Activated CD8-positive, alpha-beta memory T cell treated with anti-CD3 and anti-CD28 coated beads, Interleukin-2, amount 50 U/mL, for 24 hours (primary cell): Measurements from ENCODE around the gene TMEM269.
"Not testable (repeated sequence)": the region's sequence is repeated elsewhere in the genome, so short reads cannot be mapped to it uniquely, and the experiment has no call there.

Experiments used
- DNase-seq: peaks from one replicate; pipeline ENCODE4 v3.0.0-alpha.2; 2020; ENCODE audit errors: extremely low read depth

The TMEM269 gene

DNA sequence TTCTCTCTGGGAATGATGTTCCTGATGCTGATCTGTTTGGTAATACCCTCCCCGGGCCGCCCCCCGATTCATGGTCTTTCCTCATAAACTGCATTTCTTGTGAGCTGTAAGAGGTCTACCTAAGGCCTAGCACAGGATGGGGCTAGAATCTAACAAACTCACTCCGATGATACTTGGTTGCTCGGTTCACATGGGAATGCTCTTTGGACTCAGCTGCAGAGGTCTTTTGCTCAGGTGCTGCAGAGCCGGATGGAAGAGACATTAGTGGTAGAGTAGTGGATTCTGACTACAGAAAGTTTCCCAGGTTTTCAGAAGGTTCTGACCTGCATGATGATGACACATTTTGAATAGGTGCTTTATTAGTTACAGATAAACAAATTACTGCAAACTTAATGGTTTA lies 8.3 kb upstream of the TMEM269 start:
- DNase-seq: no peak

DNA sequence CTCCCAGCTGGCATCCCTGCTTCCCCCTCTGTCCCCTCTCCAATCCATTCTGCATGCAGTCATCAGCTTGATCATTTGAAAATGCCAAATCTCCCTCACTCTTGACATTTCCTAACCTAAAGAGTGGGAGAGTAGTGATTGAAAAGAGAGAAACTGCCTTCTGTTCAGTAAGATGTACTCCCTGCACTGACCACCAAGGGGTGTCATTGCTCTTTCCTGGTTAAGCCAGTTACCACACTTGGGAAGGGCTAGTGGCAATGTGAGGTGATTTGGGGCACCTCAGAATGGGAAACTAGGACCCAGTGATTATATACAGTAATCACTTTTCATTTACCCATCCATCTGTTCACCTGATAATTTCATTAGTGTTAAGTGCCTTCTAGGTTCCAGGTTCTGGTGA lies 6.9 kb upstream of the TMEM269 start:
- no peak for DNase-seq

DNA sequence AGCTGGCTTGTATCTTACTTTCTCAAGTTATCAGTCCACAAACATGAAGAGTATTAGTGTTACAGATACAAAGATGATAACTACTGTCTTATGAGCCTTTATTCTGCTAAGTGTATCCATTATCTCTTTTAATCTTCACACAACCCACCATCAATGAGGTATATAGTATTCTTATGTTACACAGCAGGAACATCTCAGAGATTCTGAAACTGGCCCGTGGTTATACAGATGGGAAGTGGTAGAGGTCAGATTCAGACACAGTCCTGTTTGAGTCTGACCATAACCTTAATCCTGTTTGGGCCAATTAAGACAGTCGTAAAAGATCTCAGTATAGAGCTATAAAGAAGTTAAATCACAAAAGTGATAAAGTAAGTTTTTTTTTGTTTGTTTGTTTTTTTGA lies 5.1 kb upstream of the TMEM269 start:
- DNase-seq: no peak

DNA sequence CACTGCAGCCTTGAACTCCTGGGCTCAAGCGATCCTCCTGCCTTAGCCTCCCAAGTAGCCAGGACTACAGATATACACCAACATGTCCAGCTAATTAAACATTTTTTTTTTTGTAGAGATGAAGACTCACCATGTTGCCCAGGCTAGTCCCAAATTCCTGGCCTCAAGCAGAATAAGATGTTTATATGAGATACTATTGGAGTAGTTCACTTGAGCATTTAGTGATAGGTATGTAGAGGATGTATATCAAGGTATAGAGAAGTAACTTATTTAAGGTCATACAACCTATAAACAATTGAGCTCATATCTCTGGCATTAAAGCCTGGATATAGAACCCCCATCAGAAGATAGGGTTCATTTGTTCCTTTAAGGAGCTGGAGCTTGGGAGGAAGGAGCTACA lies 4.6 kb upstream of the TMEM269 start:
- no peak for DNase-seq

DNA sequence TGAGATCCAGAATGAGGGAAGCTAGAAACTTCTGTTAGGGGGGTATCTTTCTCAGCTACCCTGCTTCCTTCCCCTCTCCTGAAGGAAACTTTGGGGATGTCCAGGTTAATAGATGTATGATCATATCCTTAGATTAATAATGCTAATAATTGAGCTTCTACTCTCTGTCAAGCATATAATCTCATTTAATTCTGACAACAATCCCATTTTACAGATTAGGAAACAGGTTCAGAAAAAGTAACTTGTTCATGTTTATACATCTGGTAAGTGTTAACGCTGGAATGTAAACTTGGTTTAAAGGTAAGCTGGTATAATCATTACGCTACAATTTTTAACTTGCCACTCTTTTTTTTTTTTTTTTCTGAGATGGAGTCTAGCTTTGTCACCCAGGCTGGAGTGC lies 1.7 kb upstream of the TMEM269 start:
- DNase-seq: no peak

DNA sequence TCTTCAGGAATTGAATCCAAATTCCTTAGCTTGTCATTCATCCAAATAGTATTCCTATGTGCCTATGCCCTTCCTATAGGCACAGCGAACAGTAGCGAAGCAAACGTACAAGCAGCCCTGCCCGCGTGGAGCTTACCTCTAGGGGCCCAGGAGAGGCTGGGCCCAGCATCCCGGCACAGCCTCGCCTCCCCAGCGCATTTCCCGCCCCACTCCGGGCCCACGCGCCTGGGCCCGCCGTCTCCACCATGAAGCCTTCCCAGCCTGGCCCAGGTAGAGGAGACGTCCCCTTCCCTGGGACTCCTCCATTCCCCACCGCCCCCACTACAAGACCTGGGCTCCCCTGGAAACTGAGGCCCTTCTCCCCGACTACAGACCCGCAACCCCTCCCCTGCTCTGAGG lies 245 bp upstream of the TMEM269 start:
- DNase-seq: no peak

DNA sequence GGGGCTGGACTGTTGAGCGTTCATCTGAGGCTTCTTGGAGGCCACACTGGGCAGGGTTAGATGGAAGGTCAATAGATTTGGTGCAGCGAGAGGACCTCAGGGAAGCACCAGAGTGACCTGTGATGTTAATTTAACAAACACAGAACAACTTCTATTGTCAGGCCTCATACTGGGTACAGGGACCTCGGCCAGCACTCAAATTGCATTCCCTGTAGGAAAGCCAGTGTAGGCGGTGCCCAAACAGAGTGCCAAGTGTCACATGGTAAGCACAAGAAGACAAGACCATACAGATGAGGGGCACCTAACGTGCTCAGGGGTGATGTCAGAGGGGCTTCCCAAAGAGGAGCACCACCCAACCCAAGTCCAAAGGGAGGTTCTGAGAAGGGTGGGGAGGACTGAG lies 1.3 kb downstream of the TMEM269 start:
- no peak for DNase-seq

DNA sequence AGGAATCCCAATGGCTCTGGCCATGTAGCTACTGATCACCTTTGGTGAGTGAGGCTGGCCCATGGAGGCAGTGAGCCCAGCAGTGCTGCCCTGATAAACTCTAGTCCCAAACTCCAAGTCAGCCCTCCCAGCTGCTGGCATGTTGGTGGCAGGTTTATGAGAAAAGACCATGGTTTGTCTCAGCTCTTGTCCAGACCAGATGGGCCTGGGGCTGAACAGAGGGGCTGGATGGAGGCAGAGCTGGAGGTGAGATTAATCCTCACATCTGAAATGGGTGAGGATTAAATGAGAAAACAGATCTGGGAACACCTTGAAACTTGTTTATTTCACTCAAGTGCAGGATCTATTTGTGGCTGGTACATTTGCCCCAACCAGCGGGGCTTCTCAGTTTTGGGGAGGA lies 3.2 kb downstream of the TMEM269 start:
- no peak for DNase-seq

DNA sequence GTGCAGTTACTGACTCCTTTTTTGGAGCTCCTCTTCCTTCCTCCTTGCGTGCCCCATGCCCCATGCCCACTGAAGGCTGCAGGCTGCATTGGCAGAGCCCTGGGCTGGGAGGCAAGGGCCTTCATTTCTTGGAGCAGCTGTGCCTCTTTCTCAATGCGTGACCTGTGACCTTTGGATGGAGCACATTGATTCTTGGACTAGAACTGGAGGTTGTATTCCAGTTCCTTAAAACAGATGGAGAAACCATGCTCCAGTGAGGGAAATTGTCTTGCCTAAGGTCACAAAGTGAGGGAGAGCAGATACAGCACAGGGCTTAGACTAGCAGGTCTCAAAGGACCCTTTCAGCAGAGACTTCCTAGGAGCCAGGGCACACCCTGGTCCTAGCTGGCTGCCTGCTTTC lies 9.0 kb downstream of the TMEM269 start:
- no peak for DNase-seq

DNA sequence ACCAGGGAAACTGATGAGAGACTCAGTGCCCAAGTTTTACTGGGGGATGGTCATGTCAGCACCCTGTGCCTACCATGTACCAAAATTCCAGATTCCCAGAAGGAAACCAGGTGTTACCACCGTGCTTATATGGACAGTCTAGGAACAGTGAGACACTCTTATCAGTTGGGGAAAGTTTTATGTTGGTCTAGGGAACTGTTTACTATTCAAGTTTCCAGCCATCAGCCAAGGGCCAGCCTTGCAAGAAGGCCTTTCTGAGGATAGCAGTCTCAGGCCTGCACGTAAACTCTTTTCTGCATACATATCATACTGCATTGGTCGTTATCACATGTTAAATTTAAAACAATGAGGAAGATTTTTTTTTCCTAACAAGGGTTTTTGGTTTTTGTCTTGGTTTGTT lies 12.6 kb downstream of the TMEM269 start:
- DNase-seq: no peak

DNA sequence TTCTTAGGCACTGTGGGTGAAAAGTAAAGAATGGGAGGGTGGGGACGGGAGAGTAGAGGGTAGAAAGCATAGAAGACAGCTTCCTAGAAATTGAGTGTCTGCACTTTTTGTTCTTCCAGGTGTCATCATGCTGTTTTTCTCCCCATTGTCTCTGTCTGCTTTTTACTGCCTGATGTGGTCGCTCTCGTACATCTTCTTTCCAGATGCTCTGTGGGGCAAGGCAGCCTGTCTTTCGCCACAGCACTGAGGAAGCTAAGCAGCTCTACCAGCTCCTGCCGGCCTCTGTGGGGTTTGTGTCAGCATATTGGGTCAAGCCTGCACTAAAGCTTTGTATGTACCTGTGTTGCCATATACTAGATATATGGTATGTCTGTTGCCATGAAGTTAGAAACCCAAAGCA lies 13.2 kb downstream of the TMEM269 start:
- DNase-seq: no peak

DNA sequence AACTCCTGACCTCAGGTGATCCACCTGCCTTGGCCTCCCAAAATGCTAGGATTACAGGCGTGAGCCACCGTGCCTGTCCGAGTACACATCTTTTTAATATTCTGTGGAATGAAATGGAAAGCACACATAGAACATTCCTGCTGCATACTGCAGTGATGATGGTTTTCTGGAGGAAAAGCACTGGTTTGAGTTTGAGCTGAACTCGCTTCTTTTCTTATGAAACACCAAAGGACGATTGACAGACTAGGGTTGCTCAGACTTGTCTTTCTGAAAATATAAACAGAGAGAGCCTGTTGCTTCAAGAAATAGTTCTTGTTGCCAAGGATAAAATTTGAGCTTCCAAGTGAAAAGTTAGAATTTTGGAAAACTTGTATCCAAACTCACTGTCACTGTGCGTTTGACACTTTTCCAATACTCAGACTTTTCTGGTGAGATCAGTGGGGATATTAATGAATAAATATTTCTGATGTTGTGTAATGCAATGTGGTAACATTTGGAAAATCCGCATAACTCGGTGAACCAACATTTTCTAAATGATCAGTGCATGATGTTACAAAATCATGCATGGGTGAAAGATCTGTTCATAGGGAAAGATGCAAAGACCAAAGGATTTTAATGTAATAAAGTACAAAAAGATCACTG lies 17.2 kb downstream of the TMEM269 start:
- DNase-seq: no peak

DNA sequence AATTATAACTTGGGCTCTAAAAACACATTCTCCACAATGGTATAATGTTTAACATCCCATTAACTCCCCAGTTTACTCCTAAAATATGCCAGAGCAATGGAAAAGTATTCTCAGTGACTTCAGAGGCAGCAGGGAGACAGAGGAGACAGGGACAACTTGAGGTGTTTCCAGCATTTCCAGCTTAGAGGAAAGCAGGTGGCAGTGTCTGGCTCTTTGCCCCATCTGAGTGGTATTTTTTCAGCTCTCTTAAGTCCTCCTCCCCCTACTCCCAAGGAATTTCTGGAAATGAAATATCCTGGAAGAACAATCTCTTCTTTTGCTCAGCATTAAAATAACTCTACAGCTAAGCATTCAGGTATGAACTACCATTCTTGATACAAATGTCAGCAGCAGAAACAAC lies 21.4 kb downstream of the TMEM269 start:
- DNase-seq: no peak

DNA sequence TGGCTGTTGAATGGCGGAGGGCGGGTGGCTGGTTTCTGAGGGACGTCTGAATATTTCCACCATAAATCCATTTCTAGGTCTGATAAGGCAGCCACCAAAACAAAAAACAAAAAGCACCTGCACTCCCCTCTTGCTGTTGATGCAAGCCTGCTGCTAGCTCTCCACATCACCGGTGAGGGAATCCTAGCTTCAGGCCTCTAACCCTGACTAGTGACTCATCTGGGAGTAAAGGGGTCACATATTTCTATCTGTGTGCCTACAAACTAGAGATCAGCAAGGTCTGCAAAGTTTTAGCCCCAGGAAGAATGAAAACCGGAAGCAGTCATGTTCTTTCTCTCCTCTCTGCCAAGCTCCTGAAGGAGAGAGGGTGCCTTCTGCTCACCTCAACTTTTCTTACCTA lies 21.8 kb downstream of the TMEM269 start:
- DNase-seq: no peak

DNA sequence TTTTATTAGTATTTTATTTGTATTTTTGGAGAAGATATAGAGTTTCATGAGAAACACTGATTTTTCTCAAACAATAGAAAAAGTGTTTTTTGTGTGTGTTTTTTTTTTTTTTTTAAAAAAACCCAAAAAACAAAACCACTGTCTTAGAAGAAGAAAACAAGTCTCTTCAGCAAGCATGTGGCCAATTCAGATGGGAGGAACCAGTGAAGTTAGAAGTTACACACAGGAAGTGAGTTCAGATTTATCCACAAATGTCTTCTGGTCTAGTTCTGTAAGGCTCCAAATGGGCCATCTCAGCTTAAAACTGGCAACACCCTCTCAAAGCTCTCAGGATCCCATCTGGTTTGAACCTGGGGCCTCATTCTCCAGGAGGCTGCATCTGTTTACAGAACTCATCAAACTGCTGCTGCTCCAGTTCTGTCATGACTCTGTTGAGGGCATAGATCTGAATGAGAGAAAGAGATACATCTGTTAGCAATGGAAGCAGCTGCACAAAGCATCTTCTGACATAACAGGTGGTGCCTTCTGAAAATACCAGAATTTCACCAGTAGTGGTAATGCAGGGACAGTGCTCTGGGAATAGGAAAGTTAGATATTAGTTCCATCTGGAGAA lies 22.4 kb downstream of the TMEM269 start:
- no peak for DNase-seq

DNA sequence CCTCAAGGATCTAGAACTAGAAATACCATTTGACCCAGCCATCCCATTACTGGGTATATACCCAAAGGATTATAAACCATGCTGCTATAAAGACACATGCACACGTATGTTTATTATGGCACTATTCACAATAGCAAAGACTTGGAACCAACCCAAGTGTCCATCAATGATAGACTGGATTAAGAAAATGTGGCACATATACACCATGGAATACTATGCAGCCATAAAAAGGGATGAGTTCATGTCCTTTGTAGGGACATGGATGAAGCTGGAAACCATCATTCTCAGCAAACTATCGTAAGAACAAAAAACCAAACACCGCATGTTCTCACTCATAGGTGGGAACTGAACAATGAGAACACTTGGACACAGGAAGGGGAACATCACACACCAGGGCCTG lies 30.0 kb downstream of the TMEM269 start:
- DNase-seq: not testable (repeated sequence)

DNA sequence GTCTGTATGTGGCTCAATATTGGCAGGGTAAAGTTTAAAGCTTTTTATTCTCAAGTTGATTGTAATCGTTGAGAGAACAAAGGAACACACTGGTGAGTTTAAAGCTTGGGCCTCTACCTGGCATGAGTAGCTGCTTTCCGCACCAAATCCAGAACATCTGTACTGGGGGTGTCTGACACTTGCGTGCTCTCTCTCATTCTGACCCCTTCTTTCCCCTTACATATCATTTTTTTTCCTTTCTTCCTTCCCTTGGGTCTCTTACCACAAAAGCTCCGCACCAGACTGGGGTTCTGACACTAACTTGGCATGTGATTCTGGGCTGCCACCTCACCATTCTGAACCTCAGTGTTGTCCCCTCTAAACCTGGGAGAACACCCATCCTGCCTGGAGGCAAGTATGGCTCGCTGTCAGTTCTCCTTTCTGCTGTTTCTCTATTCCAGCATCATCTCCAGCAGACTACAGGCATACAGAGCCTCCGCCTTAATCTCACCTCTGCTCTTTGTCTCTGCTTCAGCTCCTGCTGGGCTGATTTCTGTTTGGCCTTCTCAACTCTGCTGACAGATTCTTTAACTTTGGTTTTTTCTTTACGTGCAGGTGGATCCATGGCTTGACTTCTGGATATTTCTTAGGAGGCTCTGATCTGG lies 31.3 kb downstream of the TMEM269 start:
- DNase-seq: no peak

DNA sequence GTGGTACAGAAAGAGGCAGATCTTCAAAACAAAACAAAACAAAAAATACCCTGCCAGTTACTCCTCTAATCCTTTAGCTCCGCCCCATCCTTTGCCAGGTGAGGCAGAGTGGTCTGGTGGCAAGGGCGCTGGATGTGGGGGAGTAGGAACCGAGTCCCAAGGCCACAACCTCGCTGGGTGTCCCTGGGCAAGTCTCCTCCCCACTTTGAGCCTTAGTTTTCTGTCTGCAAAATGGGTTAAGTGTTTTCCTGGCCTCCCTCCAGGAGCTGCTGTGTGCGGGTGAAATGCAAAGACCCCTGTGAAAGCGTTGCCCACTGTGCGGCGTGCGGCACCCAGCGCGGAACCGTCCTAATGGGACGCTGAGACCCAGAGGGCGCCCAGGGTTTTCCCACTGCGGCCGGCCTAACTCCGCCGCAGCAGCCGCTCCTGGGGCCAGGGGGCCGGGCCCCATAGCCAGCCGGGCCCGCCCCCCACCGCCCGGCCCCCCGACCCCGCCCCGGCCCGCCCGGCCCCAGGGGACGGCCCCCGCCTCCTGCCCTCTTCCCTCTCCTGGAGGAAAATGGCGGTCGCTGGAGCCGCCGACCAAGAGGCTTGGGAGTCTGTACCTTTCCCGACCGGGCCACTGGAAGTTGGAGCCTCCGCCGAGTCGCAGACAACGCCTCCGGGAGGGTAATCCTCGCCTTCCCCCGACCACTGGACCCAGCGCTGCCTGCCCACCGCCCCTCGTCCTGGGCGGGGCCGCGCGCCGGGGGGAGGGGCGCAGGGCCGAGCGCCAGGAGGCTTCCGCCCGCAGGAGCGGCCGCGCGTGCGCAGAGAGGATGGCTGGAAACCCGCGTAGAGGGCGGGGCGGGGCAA lies 32.0 kb downstream of the TMEM269 start, which contains the start of the genes ERMAP and SVBP:
Gene ERMAP (plus strand): TSS at position 538 of the 855 bp plus-strand sequence. CDS start 13,327 bp downstream, outside the sequence.
Gene SVBP (minus strand): TSS at position 813 of the 855 bp plus-strand sequence. CDS start 853 bp downstream, outside the sequence.
- peak; percentile 82 for DNase-seq

DNA sequence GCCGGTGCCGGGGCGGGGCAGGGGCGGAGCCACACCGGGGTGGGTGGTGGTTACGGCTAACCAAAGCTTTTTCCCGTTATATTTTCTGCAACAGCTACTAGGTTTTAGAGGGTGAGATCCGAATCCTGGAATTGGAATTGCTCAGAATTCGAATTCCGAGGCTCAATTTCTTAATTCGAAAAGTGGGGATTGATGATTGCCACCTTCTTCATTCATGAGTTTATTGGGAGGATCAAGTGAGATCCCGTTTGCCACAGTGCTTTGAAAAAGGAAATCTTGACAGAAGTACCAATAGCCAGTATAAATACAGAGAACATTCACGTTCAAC lies 32.6 kb downstream of the TMEM269 start:
- DNase-seq: no peak

DNA sequence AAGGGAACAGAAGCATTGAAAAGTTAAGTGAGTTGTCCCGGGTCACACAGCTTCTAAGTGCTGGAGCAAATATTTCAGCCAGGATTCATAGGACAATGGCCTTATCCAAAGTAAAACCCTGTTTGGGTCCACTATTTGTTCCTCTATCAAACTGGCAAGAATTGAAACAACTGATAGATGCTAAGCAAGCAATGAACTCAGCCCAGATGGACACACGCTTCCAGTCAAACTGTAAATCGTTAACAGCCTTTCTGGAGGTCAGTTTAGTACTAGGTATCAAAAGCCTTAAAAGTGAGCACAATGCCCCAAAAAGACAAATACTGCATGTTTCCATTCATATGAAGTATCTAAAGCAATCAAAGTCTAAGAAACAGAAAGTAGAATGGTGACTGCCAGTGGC lies 33.2 kb downstream of the TMEM269 start:
- DNase-seq: no peak

DNA sequence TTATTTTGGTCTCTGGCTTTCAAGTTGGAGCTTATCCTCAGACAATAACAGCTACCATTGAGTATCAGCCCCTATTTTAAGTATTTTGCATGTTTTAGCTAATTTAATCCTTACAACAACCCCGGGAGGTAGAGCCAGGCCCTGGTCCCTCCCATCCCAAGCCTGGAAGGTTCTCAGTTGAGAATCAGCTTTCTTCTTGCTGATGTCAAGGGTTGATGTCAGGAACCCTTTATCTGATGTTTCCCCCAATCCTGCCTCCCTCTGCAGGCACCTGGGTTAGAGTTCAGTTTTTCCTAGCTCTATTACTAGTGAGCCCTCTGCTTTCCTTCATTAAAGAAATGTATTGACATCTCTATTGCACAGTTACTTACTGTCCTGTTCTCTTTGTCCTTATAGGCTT lies 36.0 kb downstream of the TMEM269 start:
- no peak for DNase-seq

DNA sequence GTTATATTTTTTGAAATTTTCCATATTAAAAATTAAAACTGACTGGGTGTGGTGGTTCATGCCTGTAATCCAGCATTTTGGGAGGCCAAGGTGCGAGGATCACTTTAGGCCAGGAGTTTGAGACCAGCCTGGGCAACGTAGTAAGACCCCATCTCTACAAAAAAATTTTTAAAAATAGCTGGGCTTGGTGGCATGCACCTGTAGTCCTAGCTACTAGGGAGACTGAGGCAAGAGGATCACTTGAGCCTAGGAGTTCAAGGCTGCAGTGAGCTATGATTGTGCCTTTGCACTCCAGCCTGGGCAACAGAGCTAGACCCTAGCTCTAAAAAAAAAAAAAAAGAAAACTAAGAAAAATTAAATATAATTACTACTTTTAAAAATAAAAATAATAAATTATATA lies 36.9 kb downstream of the TMEM269 start:
- DNase-seq: no peak
